Endodermal cell (in vitro differentiated cells): ENCODE data around the gene FBXW7. TPM values are rescaled to one million over a fixed set of nuclear protein-coding genes. Genes with fewer than 3 reads are reported as not detected.

ENCODE experiments used
- DNase-seq: peaks from one replicate; pipeline ENCODE4 v3.0.0-alpha.2; 2017
- H3K27ac ChIP-seq: 2 replicates; pipeline ENCODE4 v1.5.1; 2013; ENCODE audit warnings: mild to moderate bottlenecking, low read depth, low read length, moderate library complexity
- H3K27me3 ChIP-seq: 2 replicates; pipeline ENCODE4 v1.6.1; 2013; ENCODE audit warnings: mild to moderate bottlenecking, low read length, moderate library complexity; ENCODE audit not compliant: insufficient read depth, control insufficient read depth, poor library complexity, severe bottlenecking
- H3K36me3 ChIP-seq: 2 replicates; pipeline ENCODE4 v1.7.0; 2013; ENCODE audit warnings: mild to moderate bottlenecking, low read length, moderate library complexity; ENCODE audit not compliant: control insufficient read depth, insufficient read depth
- H3K4me1 ChIP-seq: one replicate; pipeline ENCODE4 v1.7.0; 2013; ENCODE audit warnings: low read length; ENCODE audit not compliant: control insufficient read depth, insufficient read depth
- H3K4me3 ChIP-seq: 2 replicates; pipeline ENCODE4 v1.5.1; 2013; ENCODE audit warnings: mild to moderate bottlenecking, low read length, moderate library complexity
- H3K9ac ChIP-seq: 2 replicates; pipeline ENCODE4 v1.6.1; 2013; ENCODE audit warnings: mild to moderate bottlenecking, low read length, moderate library complexity; ENCODE audit not compliant: poor library complexity, severe bottlenecking; ENCODE audit errors: extremely low read depth
- H3K9me3 ChIP-seq: 2 replicates; pipeline ENCODE4 v1.6.1; 2013; ENCODE audit warnings: mild to moderate bottlenecking, low read length, moderate library complexity; ENCODE audit not compliant: control insufficient read depth
- H3K27ac Mint-ChIP-seq: 2 replicates; pipeline ENCODE4 v1.8.0; 2020; ENCODE audit warnings: mixed read lengths
- H3K27me3 Mint-ChIP-seq: 2 replicates; pipeline ENCODE4 v1.8.0; 2021; ENCODE audit warnings: mild to moderate bottlenecking, mixed read lengths; ENCODE audit not compliant: insufficient read depth
- H3K36me3 Mint-ChIP-seq: 2 replicates; pipeline ENCODE4 v1.8.0; 2020; ENCODE audit warnings: low read depth, mixed read lengths
- H3K4me1 Mint-ChIP-seq: 2 replicates; pipeline ENCODE4 v1.8.0; 2020; ENCODE audit warnings: mixed read lengths
- H3K4me3 Mint-ChIP-seq: 2 replicates; pipeline ENCODE4 v1.8.0; 2020; ENCODE audit warnings: mild to moderate bottlenecking, moderate library complexity, mixed read lengths
- H3K9me3 Mint-ChIP-seq: 2 replicates; pipeline ENCODE4 v1.8.0; 2020; ENCODE audit warnings: mild to moderate bottlenecking, mixed read lengths
- CTCF ChIP-seq: fragments of 200-600 bp; sonication (generic); conservative IDR thresholded peaks from 2 replicates; pipeline ENCODE4 v1.5.0; 2021; ENCODE audit warnings: antibody characterized with exemption, mild to moderate bottlenecking
- WGBS, 2 experiments: methylation state at CpG; one replicate each; pipeline versions ENCODE4 v1.1.5 to v1.1.7; 2013; ENCODE audit warnings: missing lambda C conversion rate in 2 of 2, mixed read lengths in 1 of 2; ENCODE audit not compliant: insufficient coverage in 1 of 2, insufficient read length in 1 of 2; 5-methylcytosine and 5-hydroxymethylcytosine counted together
- total RNA-seq, 2 donors: library from RNA; stranded (reverse); fragmentation: NEBNext Ultra II Directional in 1 of 2; extraction: Animal tissue kit (Norgen Biotek cat#: 25700) in 1 of 2; gene quantifications; 2 replicates in 1 of 2; 3 replicates in 1 of 2; pipeline ENCODE4 v1.2.1, GENCODE V29; 2021

Gene FBXW7
- total RNA-seq, 2 donors from 2014 or later, result 34.3 to 34.4 TPM

- H3K4me1 Mint-ChIP-seq, result peaks cover 2% of the 10 kb centered on the region
- no peak overlapping the region for H3K27ac Mint-ChIP-seq
- no peaks in the 10 kb centered on the region for H3K4me1 ChIP-seq
- H3K4me3 ChIP-seq, result no peak overlapping the region
- no peaks in the 10 kb centered on the region for H3K9me3 ChIP-seq
- H3K9ac ChIP-seq, result no peak overlapping the region
- TF ChIP-seq CTCF, result no peak
- no peak overlapping the region for H3K27ac ChIP-seq
- H3K27me3 ChIP-seq, result no peaks in the 10 kb centered on the region
- no peak overlapping the region for H3K4me3 Mint-ChIP-seq
- no peaks in the 10 kb centered on the region for H3K27me3 Mint-ChIP-seq
- peaks cover 38% of the 10 kb centered on the region for H3K36me3 ChIP-seq
- no peaks in the 10 kb centered on the region for H3K9me3 Mint-ChIP-seq
- 91 to 100% methylated on average over 1 to 4 of the region's 5 CpGs for WGBS, 2 experiments
- H3K36me3 Mint-ChIP-seq, result peaks cover 15% of the 10 kb centered on the region
- DNase-seq, result no peak
These were observed 210.1 kb downstream of the FBXW7 start for GRCh38 chr4:152325831-152326230.

GRCh38 chr4:152323221-152323620, 212.7 kb downstream of the FBXW7 start:
- WGBS, 2 experiments, result 83 to 93% methylated on average over 1 of the region's 1 CpG
- H3K4me1 Mint-ChIP-seq, result peaks cover 2% of the 10 kb centered on the region

GRCh38 chr4:152322656-152323055, 213.2 kb downstream of the FBXW7 start:
- no peak overlapping the region for H3K27ac Mint-ChIP-seq
- WGBS, 2 experiments, result 91 to 94% methylated on average over 5 to 6 of the region's 6 CpGs

More at GRCh38 chr4:152323221-152323620, 212.7 kb downstream of the FBXW7 start:
- TF ChIP-seq CTCF, result no peak
- Histone ChIP-seq H3K27ac (no peak overlapping the region), H3K4me1 (no peaks in the 10 kb centered on the region), H3K9ac (no peak overlapping the region), H3K27me3 (no peaks in the 10 kb centered on the region), H3K36me3 (peaks cover 26% of the 10 kb centered on the region), H3K9me3 (no peaks in the 10 kb centered on the region), H3K4me3 (no peak overlapping the region)
- Mint-ChIP-seq H3K4me3 (no peak overlapping the region), H3K27me3 (no peaks in the 10 kb centered on the region), H3K9me3 (no peaks in the 10 kb centered on the region), H3K27ac (no peak overlapping the region), H3K36me3 (peaks cover 15% of the 10 kb centered on the region)
- no peak for DNase-seq

More at GRCh38 chr4:152322656-152323055, 213.2 kb downstream of the FBXW7 start:
- Histone ChIP-seq H3K27me3 (no peaks in the 10 kb centered on the region), H3K36me3 (peaks cover 22% of the 10 kb centered on the region), H3K9ac (no peak overlapping the region), H3K9me3 (no peaks in the 10 kb centered on the region), H3K4me1 (no peaks in the 10 kb centered on the region), H3K27ac (no peak overlapping the region), H3K4me3 (no peak overlapping the region)
- no peaks in the 10 kb centered on the region for H3K9me3 Mint-ChIP-seq
- H3K4me1 Mint-ChIP-seq, result peaks cover 2% of the 10 kb centered on the region
- DNase-seq, result no peak
- peaks cover 15% of the 10 kb centered on the region for H3K36me3 Mint-ChIP-seq
- H3K27me3 Mint-ChIP-seq, result no peaks in the 10 kb centered on the region
- no peak overlapping the region for H3K4me3 Mint-ChIP-seq
- TF ChIP-seq CTCF, result no peak
